NCI-H2227 (cell line): ENCODE data around the gene GNG3.
"Not testable (repeated sequence)": the region's sequence is repeated elsewhere in the genome, so short reads cannot be mapped to it uniquely, and the experiment has no call there.

Experiments
- DNase-seq: peaks from one replicate; lab custom pipeline; 2025; ENCODE audit not compliant: unreplicated experiment; lab: John Stamatoyannopoulos, UW

GNG3 gene

DNA sequence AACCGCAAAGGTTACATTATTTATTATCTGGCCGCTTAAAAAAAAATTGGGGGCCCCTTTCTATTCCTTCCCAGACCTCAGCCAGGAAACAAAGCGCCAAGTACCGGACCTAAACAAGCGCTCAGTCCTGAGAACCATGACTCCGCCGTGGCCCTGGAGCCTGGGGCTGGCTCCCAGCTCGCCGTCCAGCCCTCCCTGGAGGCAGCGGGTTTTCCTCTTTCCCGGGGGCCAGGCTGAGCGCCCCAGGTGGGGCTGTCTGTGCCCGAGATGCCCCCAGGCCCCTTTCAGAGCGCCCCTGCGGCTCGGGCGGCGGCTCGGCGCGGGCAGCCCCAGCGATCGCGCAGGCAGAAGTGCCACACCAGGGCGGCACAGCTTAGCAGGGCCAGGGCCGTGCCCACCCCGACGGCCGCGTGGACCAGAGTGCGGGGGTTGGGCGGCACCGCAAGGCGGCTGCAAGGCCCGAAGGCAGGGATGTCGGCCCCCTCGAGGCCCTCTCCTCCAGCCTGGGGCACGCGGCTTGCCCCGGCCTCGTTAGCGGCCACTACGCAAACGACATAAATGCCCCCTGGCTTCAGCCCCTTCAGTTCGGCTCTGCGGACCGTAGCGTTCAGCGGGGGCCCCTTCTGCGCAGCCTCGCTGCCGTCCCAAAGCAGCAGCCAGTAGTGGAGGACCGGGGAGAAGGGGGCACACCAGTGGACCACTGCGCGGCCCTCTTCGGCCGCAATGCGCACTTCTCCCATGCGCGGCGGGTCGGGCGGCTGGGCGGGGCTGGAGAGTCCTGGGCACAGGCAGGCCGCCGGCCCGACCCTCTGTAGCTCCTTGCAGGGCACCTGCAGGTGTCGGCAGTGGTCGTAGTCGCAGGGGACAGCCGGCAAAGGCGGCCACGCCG, 19.7 kb upstream of the GNG3 start:
- no peak for DNase-seq

DNA sequence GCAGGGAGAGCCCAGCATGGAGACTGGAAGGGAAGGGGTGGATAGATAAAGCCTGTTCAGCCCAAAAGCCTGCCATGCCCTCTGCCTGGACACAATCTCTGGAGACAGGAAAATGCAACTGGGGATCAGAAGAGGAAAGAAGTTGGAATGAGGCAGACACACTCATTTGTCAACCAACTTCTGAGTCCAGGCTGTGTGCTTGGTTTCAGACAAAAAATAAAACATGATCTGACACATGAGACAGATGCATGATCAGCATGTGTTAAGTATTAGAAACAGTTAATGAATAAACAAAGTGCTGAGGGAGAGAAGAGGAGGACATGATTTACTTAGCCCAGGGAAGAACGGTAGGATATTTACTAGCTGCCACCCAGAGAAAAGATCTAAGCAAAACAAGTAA, 19.0 kb upstream of the GNG3 start:
- DNase-seq: no peak

DNA sequence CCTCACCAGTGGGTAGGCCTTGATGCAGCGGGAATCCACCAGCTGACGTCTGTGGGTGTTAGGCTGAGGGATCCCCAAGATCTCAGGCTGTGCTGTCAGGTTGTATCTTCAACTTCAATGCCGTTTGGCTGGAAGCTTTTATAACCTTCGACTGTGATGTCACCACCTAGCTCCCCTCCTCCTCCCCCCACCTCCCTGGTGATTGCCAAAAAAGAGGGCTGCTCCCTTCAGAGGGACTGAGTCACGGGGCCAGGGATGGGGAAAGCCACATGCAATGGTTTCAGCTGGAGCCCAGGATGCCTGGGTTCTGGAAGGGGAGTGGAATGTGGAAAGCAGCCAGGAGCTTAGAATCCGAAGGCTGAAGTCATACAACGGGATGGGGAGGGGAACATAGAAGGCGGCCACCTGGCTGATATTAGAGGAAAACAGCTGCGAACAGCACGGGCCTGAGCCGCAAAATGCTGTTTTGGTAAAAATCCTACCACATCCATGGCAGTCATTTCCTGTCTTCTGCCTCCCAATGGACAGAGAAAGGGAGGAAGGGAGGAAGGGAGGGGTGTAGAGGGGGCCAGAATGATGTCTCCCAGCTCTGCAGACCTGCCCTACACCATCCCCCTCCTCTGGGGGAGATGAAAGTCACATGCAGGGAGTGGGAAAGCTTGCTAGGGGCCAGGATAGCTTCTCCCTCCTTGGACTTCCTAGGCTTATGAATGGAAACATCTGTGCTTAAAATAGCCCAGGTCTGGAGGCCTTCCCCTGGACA, 17.9 kb upstream of the GNG3 start, which contains the start of gene LRRN4CL:
LRRN4CL (minus strand) TSS at position 110 of the 763 bp plus-strand sequence. CDS start 1,022 bp downstream, outside the sequence.
- peak; percentile 20 for DNase-seq

DNA sequence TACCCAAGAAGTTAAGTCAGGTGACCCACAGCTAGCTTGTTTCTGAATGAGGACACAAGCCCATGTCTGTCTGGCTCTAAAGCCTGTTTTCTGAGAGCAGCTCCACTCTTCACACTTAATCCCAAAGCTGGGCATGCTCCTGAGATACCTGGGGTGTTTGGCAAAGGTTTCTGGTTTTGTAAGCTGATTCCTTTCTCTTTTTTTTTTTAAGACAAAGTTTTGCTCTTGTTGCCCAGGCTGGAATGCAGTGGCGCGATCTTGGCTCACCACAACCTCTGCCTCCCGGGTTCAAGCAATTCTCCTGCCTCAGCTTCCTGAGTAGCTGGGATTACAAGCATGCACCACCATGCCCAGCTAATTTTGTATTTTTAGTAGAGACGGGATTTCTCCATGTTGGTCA, 13.9 kb upstream of the GNG3 start:
- DNase-seq: not testable (repeated sequence)

DNA sequence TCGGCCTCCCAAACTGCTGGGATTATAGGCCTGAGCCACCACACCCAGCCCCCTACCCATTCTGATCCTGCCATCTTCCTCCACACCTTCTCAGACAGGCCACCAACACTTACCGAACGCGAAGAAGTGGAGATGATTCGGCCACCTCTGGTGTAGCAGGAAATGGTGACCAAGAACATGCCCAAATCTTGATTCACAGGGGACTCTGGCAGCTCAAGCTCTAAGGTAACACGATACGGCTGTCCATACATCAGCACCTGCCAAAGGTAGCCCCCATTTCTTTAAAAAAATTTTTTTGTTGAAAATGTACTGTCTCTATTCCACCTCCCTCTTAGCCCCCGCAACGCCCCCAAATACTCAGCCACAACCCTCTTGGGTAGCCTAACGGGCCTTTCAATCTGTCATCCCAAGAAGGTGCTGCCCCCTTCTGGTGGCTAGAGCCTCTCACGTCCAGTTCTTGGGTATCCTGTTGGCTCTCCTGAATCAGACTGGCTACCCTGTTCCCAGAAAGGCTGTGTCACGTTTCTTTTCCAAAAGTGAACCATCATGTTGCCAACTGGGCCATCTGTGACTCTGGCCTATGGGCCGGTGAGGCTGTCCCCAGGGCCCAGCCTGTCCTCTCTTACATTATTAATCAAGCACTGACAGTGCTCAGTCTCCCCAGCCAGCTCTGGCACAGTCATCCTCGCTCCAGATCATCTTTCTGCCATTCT, 12.9 kb upstream of the GNG3 start:
- peak; percentile 79 for DNase-seq

DNA sequence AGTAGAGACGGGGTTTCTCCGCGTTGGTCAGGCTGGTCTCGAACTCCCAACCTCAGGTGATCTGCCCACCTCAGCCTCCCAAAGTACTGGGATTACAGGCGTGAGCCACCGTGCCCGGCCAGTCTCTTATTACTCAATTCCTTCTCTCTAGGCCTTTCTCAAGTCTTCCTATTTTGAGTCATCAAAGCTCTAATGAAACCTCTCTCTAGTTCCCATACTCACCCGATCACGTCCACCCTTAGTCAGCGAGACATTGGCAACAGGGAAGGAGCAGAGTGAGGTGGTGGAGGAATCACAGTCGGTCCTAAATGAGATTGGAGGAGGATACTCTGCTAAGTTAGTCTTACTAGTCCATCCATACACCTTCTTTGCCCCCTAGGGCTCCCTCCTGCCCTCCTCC, 5.2 kb upstream of the GNG3 start:
- no peak for DNase-seq

DNA sequence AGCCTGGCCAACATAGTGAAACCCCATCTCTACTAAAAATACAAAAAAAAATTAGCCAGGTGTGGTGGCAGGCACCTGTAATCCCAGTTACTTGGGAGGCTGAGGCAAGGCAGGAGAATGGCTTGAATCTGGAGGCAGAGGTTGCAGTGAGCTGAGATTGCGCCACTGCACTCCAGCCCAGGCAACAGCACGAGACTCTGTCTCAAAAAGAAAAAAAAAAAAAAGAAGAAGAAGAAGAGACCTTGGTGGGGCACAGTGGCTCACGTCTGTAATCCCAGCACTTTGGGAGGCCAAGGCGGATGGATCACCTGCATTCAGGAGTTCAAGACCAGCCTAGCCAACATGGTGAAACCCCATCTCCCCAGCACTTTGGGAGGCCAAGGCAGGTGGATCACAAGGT, 3.6 kb upstream of the GNG3 start:
- not testable (repeated sequence) for DNase-seq

DNA sequence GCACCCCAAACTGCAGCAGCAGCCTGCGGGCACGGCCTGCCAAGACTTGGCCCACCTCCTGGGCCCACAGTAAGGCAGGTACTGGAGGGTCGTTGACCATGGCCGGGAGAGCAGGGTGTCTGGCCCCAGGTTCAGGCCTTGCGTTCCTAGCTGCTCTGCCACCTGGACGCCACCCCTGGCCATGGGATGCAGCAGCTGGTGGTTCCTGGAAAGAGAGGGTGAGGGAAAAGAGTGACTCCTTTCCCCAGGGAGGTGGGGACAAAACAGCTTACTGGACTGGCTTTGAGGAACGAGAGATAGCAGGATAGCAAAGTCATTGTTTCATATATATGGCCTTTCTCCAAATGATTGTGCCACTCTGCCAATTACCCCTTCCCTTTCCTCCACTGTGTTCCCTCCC, 2.1 kb upstream of the GNG3 start:
- DNase-seq: peak; percentile 33

DNA sequence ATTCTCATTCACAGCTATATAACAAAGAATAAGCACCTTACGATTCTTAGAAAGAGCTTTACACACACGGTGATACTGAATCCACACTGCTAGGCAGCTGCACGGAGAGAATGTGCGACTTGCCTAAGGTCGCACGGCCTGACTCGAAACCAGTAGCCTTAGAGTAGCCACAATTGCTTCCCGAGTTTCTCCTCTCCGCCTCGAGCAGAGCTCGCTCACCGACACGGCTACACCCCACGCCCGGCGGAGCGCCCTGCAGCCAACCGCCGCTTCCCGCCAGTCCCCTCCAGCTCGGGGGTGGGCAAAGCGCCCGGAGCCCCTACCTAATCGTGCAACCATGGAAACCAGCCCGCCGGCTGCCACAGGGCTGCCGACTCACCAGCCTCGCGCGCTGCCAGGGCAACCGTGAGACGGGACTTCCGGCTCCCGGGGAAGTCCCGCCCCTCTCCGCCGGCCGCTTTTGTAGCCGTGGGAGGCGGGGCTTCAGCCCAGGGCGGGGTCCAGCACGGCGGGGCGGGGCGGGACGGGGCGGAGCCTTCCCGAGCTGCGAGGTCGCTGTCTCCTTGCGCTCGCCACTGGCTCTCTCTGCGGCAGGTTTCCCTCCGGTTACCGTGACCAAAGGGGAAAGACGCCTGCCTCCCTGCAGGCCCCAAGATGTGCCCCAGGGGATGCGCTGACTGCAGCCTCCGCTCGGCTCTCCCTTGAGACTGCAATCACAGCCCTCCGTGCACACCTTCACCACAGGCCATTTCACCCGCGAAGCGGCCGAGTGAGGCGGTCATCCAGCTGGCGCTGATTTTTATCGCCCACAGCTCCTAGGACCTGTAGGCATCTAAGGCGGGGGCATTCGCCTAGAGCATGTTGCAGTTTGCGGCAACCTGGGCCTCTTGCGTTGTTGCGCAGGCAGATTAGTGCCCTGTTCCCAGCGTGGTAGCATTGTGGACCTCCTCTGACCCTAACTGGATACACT, 1.3 kb upstream of the GNG3 start:
- peak; percentile 98 for DNase-seq

DNA sequence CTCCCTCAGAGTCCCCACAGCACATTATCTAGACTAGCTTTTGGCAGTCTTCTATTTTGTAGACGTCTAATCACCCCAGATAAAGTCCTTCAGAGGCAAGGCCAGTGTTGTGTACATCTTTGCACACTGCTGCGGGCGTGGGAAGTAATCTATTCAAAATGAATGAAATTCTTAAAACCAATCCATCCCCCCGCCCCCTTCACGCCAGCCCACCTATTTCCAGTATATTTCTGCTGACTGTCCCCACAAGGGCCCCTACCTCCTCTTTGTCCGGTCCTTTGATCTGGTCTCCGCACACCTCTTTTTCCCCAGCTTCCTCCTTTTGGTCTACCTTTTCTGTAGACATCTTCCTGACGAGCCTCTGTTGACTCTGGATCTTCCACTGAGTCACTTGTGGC, 627 bp upstream of the GNG3 start:
- DNase-seq: no peak

DNA sequence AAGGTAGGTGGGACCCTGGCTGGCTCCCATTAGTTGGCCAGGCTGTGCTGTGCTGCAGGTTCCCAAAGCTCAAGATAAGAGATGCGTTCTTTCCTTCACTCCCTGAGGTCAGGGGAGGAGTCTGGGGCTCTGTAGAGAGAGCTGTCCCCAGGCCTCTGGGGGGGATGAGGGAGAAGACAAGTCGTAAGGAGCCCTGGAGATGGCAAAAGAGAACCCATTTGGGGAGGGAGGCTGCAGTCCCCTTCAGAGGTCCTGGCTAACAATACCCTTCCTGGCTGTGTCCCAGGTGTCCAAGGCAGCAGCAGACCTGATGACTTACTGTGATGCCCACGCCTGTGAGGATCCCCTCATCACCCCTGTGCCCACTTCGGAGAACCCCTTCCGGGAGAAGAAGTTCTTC, 916 bp downstream of the GNG3 start:
- peak; percentile 27 for DNase-seq

DNA sequence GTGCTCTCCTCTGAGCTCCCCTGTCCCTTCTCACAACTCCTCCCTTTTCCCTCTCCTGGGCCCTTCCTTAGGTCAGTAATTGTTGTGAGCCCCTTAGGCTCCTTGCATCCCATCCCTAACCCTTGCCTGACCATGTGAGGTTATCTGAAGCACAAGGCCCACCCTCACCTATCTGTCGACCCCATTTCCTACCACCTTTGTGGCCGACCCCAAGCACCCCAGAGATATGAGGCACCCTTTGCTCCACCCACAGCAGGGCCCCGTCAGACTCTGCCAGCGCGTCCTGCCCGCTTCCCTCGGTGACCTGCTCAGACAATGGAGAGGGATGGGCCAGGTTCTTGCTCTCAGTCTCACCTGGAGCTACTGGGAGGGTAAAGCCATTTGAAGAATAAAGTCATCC, 1.3 kb downstream of the GNG3 start:
- DNase-seq: no peak

DNA sequence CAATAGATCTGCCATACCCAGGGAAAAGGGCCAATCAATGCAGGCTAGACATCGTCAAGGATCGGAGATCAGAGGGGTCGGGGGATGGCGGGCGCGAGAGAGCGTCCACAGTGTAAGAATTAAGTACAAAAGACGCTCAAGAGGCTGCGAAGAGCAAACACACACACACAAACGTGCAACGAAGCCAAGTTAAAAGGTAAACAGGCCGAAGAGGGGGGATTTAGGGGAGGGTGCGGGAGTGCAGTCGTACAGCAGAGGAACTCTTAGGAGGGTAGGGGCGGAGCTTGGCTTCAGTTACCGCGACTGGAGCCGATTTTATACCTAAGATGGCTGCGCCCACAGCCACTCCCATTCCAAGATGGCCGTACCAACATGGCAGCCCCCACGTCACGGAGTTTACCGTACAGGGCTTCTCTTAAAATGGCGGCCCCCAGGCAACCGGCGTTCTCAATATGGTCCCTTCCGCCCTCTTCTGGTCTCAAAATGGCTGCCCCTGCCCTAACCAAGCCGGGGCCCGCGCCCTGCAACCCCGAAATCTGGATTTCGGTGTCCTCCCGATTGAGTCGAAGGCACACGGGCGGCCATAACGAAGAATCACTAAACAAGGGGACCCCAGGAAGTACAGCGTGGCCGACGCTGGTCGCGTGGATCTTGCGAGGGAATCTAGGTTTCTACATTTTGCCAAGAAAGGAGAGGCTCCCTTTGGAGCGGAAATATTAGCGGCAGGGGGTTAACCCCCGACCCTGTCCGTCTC, 1.9 kb downstream of the GNG3 start:
- peak; percentile 99 for DNase-seq

DNA sequence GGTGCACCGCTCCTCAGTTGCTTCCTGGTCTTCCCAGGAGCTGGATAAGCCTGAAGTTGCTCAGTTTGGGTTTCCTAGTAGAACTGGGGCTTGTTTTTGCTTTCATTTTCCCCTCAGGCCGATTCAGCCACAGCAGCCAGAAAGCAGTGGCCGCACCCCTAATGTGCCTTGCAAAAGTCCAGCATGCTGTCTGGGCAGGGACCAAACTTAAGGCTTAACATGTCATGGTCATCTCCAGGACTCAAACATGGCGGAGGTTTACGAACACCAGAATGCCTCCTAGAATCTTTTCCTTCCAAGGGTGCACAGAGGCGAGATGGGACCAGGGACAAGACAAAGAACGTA, 2.5 kb downstream of the GNG3 start:
- DNase-seq: no peak

DNA sequence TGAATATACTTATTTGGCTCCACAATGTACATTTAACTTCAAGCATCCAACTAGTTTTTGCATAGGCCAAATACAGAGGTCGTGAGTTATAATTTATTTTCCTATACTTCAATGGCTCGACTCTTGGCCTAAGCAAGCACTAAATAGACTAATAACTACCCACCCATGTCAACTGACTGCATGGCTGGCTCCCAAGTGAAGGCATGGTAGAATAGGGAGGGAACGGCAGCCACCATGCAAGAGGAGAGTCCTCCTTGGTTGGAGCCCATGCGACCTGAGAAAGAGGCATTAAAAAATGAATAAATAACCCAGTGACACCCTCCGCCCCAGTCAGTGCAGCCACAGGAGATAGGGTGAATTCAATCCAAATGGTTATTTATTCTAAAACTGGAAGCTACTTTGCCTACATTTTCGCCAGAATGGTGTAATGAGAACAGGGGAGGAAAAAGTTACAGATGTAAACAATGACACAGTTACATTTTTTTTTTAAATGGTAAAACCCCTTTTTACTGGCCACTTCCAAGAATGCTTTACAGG, 4.9 kb downstream of the GNG3 start:
- no peak for DNase-seq

DNA sequence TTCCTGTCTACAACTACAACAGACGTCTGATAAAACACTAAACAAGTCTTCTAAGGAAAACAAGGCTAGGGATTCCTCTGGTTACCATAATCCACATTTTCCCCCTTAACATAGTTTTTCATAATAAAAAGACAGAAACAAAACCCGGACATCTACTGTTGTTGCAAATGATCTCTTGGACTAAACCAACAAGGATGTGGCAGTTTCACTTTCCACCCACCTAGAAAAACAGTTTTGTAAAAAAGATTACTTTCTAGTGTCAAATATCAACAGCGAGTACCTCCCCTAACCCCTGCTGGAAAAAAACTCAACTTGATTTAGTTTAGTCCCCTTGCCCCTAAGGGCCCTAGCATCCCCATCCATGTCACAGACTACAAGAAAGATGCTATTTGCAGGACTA, 5.4 kb downstream of the GNG3 start:
- DNase-seq: no peak

DNA sequence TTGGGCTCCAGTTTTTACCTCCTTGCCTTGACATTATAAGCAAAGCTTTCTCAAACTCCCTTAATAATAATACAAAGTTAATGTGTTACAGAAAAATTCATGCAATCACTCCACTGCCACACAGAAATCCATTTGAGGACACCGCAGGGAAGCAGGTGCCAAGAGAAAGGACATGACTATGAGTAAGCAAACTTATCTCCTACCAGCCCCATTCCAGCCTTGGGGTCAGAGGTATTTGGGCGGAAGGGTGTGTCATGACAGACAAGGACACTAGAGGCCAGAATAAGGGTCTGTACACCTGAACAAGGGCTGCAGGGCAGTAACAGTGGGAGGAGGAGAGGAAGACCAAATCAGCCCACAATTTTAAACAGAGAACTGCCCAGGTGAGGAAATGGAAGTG, 5.9 kb downstream of the GNG3 start:
- DNase-seq: no peak

DNA sequence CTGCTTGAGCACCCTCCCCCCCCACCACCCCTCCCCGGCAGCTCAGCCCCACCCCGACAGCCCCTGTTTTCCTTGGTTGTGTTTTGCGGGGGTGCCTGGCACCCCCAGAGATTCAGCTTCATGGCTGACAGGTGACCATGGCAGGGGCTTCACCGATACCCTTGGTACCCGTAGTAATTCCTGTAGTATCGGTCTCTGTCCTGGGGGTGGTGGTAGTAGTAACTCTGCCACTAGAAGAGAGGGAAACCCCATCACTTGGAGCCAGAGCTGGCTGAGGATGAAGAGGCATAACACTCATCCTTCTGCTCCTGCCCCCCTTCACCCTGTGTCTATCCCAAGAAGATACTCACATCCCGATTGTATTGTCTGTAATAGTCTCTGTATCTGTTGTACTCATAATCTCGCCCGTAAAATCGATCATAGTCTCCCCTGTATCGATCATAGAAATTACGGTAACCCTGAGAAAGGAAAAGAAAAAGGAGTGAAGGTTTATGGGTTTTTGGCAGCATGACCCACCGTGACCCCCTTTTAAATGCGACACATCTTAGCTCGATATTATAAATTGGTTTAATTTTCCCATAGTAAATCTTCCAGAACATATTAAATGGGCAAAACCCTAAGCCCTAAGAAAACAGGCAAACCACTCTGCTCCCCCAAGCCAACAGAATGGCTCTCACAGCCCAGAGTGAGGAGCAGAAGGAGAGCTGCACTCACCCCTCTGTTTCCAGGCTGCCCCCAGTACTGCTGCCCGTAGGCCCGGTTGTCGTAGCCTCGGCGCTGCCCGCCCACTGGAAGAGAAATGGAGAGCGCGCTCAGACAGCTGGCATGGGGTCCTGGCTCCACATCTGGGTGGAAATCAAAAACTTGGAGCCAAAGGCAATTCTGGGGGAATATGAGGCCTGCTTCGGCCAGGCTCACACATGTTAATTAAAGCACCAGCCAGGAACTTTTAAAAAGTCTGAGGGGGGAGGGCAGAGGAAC, 8.0 kb downstream of the GNG3 start:
- DNase-seq: no peak
